SK-N-DZ (cell line): ENCODE measurements around the gene ECT2. TPM values are rescaled to one million over a fixed set of nuclear protein-coding genes. Genes with fewer than 3 reads are reported as not detected.
A peak's percentile ranks its signal among the peaks of the same experiment; 100 is the strongest.
"Not testable (repeated sequence)": the region's sequence is repeated elsewhere in the genome, so short reads cannot be mapped to it uniquely, and the experiment has no call there.

Source experiments
- DNase-seq: peaks from one replicate; pipeline ENCODE4 v3.0.0-alpha.2; 2015; ENCODE audit warnings: low spot score
- polyA plus RNA-seq, 2 experiments: library from polyadenylated mRNA; depleted of rRNA; stranded (reverse); fragments of >200 nt; gene quantifications; 2 replicates each; pipeline ENCODE4 v1.2.3, GENCODE V29; 2014

ECT2 gene, protein sequence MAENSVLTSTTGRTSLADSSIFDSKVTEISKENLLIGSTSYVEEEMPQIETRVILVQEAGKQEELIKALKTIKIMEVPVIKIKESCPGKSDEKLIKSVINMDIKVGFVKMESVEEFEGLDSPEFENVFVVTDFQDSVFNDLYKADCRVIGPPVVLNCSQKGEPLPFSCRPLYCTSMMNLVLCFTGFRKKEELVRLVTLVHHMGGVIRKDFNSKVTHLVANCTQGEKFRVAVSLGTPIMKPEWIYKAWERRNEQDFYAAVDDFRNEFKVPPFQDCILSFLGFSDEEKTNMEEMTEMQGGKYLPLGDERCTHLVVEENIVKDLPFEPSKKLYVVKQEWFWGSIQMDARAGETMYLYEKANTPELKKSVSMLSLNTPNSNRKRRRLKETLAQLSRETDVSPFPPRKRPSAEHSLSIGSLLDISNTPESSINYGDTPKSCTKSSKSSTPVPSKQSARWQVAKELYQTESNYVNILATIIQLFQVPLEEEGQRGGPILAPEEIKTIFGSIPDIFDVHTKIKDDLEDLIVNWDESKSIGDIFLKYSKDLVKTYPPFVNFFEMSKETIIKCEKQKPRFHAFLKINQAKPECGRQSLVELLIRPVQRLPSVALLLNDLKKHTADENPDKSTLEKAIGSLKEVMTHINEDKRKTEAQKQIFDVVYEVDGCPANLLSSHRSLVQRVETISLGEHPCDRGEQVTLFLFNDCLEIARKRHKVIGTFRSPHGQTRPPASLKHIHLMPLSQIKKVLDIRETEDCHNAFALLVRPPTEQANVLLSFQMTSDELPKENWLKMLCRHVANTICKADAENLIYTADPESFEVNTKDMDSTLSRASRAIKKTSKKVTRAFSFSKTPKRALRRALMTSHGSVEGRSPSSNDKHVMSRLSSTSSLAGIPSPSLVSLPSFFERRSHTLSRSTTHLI
- 105 and 120 TPM in 2 replicates for polyA plus RNA-seq (2014; cell fraction: cytosol; rRNA removed)
- polyA plus RNA-seq (2014; cell fraction: nucleus; rRNA removed): 104 and 108 TPM in 2 replicates

DNA sequence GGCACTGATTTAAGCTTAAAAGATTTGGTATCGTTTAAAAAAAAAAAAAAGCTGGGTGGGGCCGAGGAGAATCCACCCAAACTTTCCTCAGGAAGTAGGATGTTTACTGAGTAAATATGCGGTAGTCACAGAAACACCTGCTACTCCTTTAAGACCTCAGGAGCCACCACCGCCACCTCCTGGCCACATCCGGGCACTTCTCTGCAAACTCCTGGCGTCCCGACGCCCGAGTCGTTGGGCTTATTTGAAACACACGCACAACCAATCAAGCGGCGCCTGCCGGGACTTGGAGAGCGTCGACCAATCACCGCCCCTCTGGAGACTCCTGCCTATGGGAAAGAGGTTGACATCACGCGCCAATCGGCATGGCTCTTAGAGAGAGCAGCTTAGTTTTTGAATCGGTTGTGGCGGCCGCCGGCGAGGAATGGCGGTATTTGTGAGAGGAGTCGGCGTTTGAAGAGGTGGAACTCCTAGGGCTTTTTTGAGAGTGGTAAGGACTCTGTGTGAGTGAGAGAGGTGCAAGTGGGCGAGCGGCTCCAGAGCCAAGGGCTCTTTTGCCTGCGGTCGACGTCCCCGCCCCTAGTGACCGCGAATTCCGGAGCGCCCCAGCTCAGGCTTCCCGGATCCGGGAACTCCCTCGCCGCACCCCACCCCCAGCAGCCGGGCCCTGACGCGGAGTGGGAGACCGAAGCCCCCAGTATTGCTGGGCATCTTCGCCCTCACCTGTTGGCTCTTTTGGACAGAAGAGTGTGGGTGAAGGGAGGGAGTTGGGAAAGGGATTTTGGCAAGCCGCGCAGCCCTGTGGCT lies at the start of gene ECT2:
ECT2 (plus strand) TSS at position 359 of the 807 bp plus-strand sequence. CDS start 3,805 bp downstream, outside the sequence.
- peak; percentile 100 for DNase-seq

DNA sequence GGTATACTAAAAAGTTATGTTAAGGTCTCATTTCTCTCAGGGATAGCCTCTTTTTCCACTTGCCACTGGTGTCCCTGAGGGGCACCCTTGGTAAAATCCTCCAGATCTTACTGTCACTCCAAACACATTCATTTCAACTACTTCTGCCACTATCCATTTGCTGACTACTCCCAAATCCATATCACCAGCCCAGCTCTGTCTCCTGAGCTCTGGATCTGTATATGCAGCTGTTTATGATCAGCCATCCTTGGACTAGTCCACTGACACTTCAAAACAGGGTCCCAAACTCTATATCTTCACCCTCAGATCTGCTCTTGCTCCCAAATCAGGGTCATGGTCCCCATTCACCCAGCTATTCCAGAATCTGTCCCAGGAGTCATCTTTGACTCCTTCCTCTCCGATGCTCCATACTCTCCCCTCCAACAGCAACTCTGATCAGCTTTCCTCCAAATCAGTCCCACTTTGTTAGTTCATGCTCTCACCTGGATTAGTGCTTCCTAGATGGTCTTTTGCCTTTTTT lies 49.5 kb upstream of the ECT2 start:
- no peak for DNase-seq

DNA sequence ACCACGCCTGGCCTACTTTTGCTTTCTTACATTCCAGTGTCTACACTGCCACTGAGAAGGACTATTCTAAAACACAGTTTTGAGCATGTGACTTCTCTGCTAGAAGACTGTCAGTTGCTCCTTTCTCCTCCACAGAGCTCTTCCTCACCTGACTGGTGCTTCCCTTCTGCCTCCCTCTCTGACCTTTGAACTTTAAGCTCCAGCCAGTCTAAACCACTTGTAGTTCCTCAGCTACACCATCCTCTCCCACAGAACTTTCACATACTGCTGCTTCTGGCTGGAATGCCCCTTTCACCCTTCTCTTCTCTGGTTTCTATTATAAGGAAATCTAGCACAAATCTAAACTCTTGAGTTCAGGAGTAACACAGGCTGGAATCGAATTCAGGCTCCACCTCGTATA lies 48.8 kb upstream of the ECT2 start:
- DNase-seq: no peak

DNA sequence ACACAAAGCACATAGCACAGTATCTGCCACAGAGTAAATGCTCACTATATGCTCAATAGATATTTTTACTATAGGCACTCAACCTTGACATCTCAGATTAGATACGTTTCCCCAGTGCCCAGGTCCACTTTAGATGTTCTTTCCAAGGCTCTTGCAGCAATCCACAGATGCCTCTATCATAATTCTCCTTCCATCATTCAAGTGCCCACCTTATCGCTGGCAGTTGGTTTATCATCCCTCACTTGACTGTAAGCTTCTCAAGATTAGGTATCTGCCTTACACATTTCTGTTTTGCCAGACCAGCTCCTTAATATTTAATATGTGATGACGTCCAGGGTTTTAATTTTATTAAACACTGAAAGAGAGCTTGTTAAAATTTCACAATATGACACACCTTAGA lies 48.3 kb upstream of the ECT2 start:
- no peak for DNase-seq

DNA sequence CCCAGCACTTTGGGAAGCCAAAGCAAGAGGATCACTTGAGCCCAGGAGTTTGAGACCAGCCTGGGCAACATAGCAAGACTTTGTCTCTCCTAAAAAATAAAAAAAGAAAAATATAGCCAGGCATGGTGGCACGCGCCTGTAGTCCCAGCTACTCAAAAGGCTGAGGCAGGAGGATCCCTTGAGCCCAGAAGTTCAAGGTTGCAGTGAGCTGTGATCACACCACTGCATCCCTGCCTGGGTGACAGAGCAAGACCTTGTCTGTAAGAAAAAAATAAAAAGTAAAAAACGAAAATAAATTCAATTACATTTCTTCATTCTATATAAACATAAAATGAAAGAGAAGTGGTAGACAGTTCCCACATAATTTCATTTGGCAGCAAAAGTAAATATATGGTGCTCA lies 47.8 kb upstream of the ECT2 start:
- DNase-seq: not testable (repeated sequence)

DNA sequence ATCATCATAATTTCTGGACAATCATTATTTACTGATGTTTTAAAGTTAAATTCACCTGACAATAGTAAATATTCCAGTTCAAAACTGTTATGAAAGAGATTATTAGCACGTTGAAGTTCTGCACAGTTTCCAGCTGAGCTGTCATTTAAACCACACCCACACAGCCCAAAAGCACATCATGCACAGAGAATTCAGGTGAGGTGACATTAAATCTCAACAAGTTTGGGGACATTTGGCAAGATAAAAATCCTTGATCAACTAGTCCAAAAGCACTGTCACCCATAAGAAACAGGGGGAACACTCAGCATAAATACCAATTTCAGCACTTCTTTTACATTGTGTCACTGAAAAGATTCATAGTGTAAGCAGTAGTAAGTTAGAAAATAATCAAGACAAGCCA lies 46.5 kb upstream of the ECT2 start:
- no peak for DNase-seq

DNA sequence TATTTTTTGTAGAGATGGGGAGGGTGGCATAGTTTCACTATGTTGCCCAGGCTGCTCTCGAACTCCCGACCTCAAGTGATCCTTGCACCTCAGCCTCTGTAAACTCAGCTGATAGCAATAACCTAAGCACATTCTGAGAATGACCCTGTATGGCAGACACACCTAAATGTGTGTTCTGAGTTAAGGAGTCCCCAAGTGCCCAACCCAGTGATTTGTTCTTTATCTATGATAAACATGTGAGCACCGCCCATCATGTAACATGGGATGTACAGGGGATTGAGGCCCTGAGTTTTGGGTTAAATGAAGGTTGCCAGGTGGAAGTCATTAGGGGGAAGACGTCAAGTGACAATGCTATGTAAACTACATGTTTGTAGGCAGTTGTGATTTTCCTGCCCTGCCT lies 45.4 kb upstream of the ECT2 start:
- no peak for DNase-seq

DNA sequence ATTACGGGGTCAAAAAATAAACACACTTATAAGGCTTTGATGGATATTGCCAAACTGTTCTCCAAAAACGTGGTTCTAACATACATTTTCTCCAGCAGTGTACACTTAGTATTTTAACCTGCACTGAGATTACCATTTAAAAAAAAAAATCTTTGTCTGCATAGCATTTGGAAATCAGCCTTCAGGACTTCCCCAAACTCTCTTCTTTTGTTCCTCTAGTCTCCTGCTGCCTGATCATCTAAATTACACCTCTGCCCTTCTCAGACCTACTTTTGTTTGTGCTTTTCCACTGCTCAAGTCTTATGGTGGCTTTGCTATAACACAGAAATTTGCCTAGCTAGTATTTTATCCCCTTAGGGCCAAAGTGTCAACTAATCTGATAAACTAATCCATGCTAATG lies 43.5 kb upstream of the ECT2 start:
- no peak for DNase-seq

DNA sequence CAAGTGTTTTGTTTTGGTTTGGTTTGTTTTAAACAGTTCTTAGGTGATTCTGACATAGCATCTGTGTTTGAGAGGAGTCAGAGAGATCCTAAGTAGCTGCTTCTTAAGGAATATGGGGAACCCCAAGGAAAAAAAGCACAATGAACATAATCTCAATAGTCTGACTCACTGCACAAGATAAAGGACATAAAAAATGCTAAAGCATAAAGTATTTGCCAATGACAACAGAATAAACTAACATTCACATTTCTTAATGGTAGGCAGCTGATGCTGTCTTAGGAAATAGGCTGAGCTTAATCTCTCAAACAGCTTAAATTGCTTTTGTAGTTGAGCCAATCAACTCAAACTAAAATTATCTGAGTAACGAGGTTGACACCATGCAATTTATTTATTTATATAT lies 42.6 kb upstream of the ECT2 start:
- DNase-seq: no peak

DNA sequence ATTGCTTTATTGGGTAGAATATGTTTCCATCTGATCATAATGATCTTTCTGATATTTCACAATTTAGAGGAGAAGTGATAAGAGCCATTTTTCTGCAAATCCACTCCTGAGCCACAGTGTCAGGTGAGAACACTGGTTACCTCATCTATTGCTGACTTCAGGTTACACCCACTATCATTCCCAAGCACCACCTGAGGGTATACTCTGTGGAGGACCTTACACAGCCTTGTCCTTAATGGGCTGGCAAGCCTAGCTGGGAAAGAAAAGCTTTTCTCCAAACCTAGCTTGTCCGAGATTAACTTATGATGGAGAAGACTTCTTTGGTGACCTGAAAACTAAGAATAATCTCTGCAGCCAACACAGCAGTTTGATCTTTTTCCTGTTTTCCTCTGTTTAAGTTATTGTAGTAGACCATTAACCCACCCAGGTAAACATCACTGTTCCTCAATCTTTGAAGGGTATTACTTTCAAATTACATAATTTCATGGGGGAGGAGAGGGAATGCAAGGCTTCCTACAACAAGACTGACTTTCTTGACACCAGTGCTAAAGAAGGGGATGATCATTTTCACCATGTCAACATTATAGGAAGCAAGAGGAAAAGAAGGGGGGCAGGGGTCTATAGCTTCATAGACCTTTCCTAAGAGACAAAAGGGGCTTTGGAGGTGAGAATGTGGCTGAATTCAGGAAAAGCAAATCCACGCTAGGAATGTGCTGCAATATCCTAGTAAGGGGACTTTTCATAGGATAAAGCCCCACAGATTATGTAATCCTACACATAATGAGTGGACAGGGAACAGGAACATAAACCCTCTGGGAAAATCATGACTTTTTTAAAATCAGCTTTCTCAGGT lies 41.4 kb upstream of the ECT2 start:
- DNase-seq: no peak

DNA sequence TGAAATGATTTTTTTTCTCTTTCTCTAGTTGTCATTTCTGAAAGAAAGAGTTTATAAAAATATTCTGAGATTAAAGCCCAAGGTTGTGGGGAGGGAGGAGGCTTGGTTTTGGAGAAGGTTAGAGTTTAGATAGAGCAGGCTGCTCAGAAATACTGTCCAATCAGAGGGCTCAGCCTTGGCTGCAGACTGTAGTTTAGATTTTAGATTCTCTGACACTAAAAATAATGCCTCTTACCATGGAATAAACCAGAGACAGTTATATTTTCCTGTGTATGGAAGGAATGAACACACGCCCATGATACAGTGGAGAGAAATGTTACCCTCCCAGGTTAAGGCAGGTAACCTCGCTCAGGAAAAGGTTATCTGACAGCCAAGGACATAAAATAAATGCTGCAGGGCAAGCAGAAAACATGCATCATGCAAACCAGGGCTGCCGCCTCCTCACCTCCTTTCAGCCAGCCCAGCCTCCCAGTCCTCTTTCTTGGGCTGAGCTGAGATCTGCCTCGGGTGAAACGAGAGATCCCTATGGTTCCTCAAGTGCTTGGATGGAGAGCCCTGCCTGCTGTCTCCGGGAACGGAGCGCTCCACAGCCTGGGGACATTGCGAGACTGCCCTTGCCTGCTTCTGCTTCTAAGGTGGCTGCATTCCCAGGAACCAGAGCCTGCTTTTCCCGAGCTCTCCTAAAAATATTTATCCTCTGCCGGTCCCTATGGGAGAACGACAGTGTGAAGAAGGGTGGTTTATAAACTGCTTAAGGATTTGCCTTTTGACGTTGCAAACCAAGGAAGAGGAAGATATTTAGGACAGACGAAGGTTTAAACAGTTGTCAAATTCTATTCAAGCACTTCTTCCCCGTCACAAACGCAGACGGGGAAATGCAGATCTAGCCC lies 40.5 kb upstream of the ECT2 start:
- peak; percentile 49 for DNase-seq

DNA sequence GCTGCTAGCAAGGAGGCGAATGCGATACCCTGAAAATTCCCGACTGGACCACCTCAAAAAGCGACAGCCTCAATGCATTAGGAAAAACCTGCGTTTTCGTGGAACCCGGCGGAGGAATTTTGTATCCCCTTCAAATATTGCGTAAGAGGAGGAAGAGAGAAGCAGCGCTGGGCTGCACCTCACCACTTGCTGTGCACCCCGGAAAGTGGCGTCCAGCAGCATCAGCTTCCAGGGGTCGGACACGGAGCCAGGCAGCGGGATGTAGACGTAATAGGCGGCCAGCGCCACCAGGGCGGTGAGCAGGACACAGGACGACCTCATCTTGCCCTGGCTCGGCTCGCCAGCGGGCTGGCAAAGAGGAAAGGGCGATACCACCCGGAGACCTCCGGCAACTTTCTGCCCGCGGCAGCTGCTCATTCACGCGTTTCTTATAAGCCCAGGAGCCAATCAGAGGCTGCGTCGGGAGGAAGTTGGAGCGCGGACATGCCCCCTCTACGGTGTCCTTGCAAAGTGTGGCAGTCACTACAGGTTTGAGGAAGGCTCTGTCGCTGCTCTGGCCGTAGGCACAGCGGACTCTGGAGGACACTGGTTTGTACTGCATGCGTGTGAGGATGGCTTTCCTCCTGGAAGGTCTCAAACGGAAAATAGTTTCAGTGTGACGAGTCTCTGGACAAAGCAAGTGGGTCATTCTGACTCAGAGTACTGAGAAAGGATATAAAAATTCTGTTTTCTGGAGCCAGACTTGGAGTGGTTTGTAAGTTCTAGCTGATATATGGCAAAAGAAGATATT lies 39.7 kb upstream of the ECT2 start, which contains the start of gene NCEH1:
NCEH1 (minus strand) TSS at position 404 of the 790 bp plus-strand sequence; CDS start at position 321, 83 bp downstream.
- peak; percentile 98 for DNase-seq

DNA sequence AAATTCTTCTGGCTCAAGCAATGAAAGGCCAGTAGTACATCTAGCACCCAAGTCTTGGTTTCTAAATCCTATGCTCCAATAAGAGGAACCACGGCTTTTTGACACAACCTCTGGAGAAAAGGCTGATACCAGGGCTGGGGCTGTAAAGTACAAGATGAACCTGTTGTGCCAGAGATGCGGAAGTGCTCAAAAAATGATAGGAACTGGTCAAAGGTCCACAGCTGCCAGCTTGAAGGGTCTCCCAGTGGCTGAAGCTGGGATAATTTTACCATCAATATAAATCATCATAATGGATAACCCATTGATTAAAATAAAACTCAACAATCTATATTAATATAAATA lies 39.1 kb upstream of the ECT2 start:
- no peak for DNase-seq

DNA sequence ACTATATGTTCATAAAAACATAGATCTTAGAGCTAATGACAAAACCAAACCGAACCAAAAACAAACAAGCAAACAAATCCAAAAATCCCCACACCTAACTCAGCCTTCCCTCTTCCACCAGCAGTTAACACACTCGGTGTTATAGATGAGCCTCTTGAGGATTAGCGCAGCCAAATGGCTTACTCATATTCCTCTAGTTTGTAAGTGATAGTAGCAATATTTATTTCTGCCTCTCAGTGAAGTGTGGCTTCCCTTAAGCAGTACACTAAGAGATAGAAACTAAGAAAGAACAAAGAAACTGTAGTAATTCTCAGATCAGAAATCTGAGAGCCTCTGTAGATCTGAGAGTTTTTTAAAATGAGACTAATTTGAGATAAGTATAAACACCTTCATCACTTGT lies 37.2 kb upstream of the ECT2 start:
- DNase-seq: no peak

DNA sequence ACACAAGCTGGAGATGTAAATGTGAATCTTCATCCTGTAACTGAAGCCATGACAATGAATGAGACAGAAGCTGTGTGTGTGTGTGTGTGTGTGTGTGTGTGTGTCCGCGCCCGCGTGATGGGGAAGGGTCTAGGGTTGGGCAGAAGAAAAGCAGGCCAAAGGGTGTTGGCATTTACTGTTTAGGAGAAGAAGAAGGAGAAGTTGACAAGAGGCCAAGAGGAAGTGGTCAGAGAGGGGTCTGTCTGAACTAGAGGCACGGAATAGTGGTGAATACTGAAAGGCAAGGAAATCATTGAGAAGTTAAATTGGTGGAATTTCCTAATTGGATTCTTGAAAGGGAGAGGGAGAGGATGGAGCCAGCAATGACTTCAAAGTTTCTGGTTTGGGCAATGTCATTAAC lies 34.0 kb upstream of the ECT2 start:
- no peak for DNase-seq

DNA sequence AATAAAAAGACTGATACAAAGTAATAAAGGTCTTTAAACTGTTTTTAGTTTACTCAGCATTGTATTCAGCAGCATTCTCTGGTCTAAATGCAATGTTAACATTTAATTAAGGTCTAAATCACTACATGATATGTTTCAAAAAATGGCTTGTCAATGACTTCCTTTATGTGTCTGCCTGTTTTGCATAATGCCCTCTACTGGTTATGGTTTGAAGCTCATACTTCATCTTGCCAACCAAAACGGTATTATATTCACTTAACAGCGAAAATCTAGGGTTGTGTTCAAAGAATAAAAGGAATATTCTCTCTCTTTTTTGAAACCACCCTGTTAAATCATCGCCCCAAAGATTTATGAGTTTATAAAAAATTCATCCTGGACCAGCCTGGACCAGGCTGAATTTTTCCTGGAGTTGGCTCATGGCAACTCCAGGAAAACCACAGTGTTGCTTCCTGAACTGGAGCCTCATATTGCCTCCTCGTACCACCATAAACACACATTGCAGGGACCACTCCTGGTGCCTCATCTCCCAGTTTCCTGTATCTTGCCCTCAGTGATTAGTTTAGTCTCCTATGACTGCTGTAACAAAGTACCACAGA lies 32.9 kb upstream of the ECT2 start:
- no peak for DNase-seq

DNA sequence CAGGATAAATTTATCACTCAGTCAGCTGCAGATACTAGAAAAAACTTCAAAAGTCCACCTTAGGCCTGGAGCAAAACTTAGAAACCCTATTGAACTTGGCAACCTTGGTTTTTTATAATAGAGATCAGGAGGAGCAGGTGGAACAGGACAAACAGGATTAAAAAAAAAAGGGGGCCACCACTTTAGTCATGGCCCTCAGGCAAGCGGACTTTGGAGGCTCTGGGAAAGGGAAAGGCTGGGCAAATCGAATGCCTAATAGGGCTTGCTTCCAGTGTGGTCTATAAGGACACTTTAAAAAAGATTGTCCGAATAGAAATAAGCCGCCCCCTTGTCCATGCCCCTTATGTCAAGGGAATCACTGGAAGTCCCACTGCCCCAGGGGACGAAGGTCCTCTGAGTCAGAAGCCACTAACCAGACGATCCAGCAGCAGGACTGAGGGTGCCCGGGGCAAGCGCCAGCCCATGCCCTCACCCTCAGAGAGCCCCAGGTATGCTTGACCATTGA lies 27.9 kb upstream of the ECT2 start:
- DNase-seq: not testable (repeated sequence)

DNA sequence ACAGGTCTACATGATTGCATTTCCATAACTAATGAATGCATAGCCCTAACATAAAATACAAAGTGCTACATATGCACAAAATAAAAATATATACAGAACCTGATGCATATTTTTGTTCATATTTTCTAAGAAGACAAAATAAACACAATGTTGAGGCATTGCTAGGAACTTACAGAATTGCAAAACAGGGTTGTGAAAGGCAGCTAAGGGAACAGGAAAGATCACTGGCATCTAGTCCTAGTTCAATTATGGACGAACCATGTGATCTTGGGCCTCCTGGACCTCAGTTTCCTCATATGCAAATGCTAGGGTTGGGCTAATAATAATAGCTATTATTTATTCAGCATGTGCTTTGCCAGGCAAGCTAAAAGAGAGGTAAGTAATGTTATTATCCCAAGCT lies 24.1 kb upstream of the ECT2 start:
- DNase-seq: no peak
